ENCODE data around the gene ZNF709. TPM values are rescaled to one million over a fixed set of nuclear protein-coding genes. Genes with fewer than 3 reads are reported as not detected.
"Not testable (repeated sequence)": the region's sequence is repeated elsewhere in the genome, so short reads cannot be mapped to it uniquely, and the experiment has no call there.

The ZNF709 gene
- total RNA-seq, 4 donors from 2014 or later: 5.0 to 20.8 (median 6.9) TPM

DNA sequence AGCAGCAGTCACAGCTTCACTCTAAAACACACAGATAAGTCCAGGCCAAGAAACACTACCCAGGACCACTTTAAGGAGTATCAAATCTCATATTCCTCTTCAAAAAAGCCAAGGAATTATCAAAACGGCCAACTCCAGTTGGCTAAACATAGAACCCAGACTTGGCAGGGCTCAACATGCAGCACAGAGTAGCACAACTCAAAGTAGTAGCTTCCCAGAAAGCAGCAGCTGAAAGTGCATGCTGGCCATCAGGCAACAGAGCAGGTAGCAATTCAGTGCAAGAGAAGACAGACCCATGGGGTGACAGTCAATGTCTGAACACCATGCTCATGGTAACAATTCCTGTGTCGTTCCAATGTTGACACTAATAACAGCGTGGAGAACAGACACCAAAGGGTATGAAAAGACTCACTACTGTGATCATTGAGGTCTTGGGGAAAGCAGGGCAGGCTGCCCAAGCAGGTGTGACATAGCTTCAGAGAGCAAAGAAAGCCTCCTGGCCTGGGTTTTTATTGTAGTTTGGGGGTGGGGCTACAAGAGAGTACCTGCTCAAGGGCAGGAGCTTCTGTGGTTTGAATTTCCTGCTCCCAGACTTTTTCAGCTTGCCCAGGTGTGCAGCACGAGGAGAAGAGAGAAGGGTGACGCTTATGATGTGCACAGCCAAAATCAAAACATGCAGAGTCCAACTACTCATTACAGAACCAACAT lies 6.2 kb downstream of the ZNF709 start:
- H3K9me3 ChIP-seq: no peaks in the 10 kb centered on the region
- H3K4me3 ChIP-seq: no peak overlapping the region
- intact Hi-C loops (cut with DNase I; ENCODE audit: low total_unique reads): no loop called here
- H3K27ac ChIP-seq: no peak overlapping the region
- H3K36me3 ChIP-seq: no peaks in the 10 kb centered on the region
- DNase-seq: no peak
- no peaks in the 10 kb centered on the region for H3K4me1 ChIP-seq
- H3K27me3 ChIP-seq: no peaks in the 10 kb centered on the region
- TF ChIP-seq POLR2A (IDR thresholded peaks at IDR 0.05): no peak
- TF ChIP-seq, protein P1, sequence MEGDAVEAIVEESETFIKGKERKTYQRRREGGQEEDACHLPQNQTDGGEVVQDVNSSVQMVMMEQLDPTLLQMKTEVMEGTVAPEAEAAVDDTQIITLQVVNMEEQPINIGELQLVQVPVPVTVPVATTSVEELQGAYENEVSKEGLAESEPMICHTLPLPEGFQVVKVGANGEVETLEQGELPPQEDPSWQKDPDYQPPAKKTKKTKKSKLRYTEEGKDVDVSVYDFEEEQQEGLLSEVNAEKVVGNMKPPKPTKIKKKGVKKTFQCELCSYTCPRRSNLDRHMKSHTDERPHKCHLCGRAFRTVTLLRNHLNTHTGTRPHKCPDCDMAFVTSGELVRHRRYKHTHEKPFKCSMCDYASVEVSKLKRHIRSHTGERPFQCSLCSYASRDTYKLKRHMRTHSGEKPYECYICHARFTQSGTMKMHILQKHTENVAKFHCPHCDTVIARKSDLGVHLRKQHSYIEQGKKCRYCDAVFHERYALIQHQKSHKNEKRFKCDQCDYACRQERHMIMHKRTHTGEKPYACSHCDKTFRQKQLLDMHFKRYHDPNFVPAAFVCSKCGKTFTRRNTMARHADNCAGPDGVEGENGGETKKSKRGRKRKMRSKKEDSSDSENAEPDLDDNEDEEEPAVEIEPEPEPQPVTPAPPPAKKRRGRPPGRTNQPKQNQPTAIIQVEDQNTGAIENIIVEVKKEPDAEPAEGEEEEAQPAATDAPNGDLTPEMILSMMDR (IDR thresholded peaks at IDR 0.05): no peak

DNA sequence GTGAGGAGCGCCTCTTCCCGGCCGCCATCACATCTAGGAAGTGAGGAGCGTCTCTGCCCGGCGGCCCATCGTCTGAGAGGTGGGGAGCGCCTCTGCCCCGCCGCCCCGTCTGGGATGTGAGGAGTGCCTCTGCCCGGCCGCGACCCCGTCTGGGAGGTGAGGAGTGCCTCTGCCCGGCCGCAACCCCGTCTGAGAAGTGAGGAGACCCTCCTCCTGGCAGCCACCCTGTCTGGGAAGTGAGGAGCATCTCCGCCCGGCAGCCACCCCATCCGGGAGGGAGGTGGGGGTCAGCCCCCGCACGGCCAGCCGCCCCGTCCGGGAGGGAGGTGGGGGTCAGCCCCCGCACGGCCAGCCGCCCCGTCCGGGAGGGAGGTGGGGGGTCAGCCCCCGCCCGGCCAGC lies 17.0 kb downstream of the ZNF709 start:
- H3K27me3 ChIP-seq; intact Hi-C loops (cut with DNase I; ENCODE audit: low total_unique reads); DNase-seq; H3K27ac ChIP-seq; H3K4me1 ChIP-seq; H3K4me3 ChIP-seq; H3K36me3 ChIP-seq: not testable (repeated sequence)
- peaks cover 0 to 40% of the 10 kb centered on the region in 2 donors for H3K9me3 ChIP-seq

DNA sequence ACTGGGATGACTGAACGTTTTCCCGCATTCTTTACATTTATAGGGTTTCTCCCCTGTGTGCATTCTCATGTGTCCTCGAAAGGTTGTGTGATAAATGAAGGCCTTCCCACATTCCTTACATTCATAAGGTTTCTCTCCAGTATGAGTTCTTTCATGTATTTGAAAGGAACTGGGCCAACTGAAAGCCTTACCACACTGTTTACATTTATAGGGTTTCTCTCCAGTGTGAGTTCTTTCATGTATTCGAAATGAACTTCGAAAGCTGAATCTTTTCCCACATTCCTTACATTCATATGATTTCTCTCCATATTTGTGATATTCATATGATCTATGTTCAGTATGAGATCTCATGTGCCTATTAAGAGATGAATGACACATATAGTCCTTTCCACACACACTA lies 19.4 kb downstream of the ZNF709 start:
- Histone ChIP-seq H3K36me3 (no peaks in the 10 kb centered on the region), H3K4me1 (no peaks in the 10 kb centered on the region), H3K9me3 (peaks cover 0 to 40% of the 10 kb centered on the region in 2 donors), H3K4me3 (no peak overlapping the region), H3K27me3 (no peaks in the 10 kb centered on the region), H3K27ac (no peak overlapping the region)
- intact Hi-C loops (cut with DNase I; ENCODE audit: low total_unique reads): no loop called here
- TF ChIP-seq, protein P1 (IDR thresholded peaks at IDR 0.05): no peak
- TF ChIP-seq POLR2A (IDR thresholded peaks at IDR 0.05): no peak
- no peak for DNase-seq

DNA sequence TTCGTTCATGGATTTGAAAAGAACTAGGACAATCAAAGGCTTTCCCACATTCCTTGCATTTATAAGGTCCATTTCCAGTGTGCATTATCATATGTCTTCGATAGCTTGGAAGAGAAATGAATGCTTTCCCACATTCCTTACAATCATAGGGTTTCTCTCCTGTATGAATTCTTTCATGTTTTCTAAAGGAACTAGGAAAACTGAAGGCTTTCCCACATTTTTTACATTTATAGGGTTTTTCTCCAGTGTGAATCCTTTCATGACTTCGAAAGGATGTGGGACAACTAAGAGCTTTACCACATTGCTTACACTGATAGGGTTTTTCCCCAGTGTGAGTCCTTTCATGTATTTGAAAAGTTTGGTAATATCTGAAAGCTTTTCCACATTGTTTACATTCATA lies 19.8 kb downstream of the ZNF709 start:
- TF ChIP-seq, protein P1 (IDR thresholded peaks at IDR 0.05): no peak
- no peak for TF ChIP-seq POLR2A (IDR thresholded peaks at IDR 0.05)
- H3K4me1 ChIP-seq: no peaks in the 10 kb centered on the region
- H3K36me3 ChIP-seq: no peaks in the 10 kb centered on the region
- no peak for DNase-seq
- H3K27me3 ChIP-seq: no peaks in the 10 kb centered on the region
- H3K9me3 ChIP-seq: peaks cover 0 to 40% of the 10 kb centered on the region in 2 donors
- no peak overlapping the region for H3K4me3 ChIP-seq
- no peak overlapping the region for H3K27ac ChIP-seq
- intact Hi-C loops (cut with DNase I; ENCODE audit: low total_unique reads): no loop called here

DNA sequence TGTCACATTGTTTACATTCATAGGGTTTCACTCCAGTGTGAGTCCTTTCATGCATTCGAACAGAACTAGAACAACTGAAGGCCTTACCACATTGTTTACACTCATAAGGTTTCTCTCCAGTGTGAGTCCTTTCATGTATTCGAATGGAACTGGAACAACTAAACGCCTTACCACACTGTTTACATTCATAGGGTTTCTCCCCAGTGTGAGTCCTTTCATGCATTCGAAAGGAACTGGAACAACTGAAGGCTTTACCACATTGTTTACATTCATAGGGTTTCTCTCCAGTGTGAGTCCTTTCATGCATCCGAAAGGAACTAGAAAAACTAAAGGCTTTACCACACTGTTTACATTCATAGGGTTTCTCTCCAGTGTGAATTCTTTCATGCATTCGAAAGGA lies 20.5 kb downstream of the ZNF709 start:
- H3K9me3 ChIP-seq: peaks cover 0 to 38% of the 10 kb centered on the region in 2 donors
- H3K27me3 ChIP-seq; H3K4me3 ChIP-seq; H3K36me3 ChIP-seq; intact Hi-C loops (cut with DNase I; ENCODE audit: low total_unique reads); DNase-seq; H3K27ac ChIP-seq; H3K4me1 ChIP-seq: not testable (repeated sequence)

DNA sequence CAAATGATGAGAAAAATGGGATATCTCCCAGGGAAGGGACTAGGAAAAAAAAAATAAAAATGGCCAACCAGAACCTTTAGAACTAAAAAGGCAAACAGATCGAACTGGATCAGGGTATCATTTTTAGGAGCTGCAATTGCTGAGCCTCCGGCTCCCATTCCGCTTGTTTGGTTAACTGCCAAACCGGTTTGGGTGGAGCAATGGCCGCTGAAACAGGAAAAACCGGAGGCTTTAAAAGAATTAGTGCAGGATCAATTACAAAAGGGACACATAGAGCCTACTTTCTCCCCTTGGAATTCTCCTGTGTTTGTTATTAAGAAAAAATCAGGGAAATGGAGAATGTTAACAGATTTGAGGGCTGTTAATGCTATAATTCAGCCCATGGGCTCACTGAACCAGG lies 31.1 kb downstream of the ZNF709 start:
- Histone ChIP-seq H3K4me1 (no peaks in the 10 kb centered on the region), H3K9me3 (no peaks in the 10 kb centered on the region), H3K36me3 (no peaks in the 10 kb centered on the region), H3K27ac (no peak overlapping the region), H3K27me3 (no peaks in the 10 kb centered on the region), H3K4me3 (no peak overlapping the region)
- TF ChIP-seq, protein P1 (IDR thresholded peaks at IDR 0.05): no peak
- no peak for TF ChIP-seq POLR2A (IDR thresholded peaks at IDR 0.05)
- intact Hi-C loops (cut with DNase I; ENCODE audit: low total_unique reads): no loop called here
- DNase-seq: no peak
